ENCODE measurements around the gene SFXN4. TPM values are rescaled to one million over a fixed set of nuclear protein-coding genes. Genes with fewer than 3 reads are reported as not detected.

The SFXN4 gene
- total RNA-seq, 1 donor from 2014 or later: 16.7 TPM

DNA sequence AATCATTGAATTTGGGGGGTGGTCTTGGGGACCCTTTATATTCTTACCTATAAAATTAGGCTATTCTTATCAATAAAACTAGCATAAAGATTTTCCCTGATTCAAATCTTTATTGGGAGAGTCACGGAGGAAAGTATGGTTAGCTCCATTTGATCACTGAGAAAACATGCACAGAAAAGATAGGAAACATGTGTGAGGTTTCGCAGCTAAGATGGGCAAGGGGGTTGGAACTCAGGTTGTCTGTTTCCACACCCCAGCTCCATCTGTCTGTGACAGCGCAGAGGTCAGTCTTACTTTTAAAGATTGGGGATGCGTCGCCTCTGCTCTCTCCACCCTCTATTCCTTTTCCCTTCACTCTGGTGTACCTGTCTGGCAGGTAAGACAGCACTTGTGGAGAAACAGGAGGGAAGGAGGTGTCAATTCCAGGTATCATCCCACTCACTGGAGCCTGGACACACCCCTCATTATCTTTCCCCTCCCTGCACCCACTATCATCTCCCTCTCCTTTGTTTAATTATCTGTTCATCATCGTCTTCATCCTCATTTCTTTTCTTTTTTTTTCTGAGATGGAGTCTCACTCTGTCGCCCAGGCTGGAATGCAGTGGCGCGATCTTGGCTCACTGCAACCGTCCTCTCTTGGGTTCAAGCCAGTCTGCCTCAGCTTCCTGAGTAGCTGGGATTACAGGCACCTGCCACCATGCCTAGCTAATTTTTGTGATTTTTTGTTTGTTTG is 64.0 kb downstream of the SFXN4 start:
- Mint-ChIP-seq H3K9me3 (ENCODE audit: unreplicated experiment) (no peaks in the 10 kb centered on the region), H3K4me1 (ENCODE audit: low read depth, unreplicated experiment) (peaks cover 4% of the 10 kb centered on the region), H3K27ac (ENCODE audit: unreplicated experiment) (no peak overlapping the region), H3K36me3 (ENCODE audit: low read depth, unreplicated experiment) (peaks cover 2% of the 10 kb centered on the region), H3K27me3 (ENCODE audit: low read depth, unreplicated experiment) (peaks cover 2% of the 10 kb centered on the region), H3K4me3 (ENCODE audit: unreplicated experiment) (no peak overlapping the region)
- Histone ChIP-seq H3K27ac (ENCODE audit: low read depth, low read length) (no peak overlapping the region), H3K36me3 (ENCODE audit: insufficient read depth, low read length) (no peaks in the 10 kb centered on the region), H3K4me3 (ENCODE audit: insufficient read depth, low read depth, low read length) (no peak overlapping the region), H3K4me1 (ENCODE audit: insufficient read depth, low read length) (peaks cover 7% of the 10 kb centered on the region), H4K20me1 (ENCODE audit: insufficient read depth, low read length) (peaks cover 18% of the 10 kb centered on the region), H3K27me3 (ENCODE audit: insufficient read depth, low read length) (no peaks in the 10 kb centered on the region), H2AFZ (ENCODE audit: low read depth, low read length) (no peak overlapping the region), H3K79me2 (ENCODE audit: insufficient read depth, low read length) (peaks cover 20% of the 10 kb centered on the region), H3K4me2 (ENCODE audit: low read length) (no peak overlapping the region), H3K9me3 (ENCODE audit: insufficient read depth, low read depth, low read length) (no peaks in the 10 kb centered on the region), H3K9ac (ENCODE audit: low read length) (no peak overlapping the region)
- FAIRE-seq: no peak
- no peak for DNase-seq (ENCODE audit: low read depth)
- TF ChIP-seq, protein P1, sequence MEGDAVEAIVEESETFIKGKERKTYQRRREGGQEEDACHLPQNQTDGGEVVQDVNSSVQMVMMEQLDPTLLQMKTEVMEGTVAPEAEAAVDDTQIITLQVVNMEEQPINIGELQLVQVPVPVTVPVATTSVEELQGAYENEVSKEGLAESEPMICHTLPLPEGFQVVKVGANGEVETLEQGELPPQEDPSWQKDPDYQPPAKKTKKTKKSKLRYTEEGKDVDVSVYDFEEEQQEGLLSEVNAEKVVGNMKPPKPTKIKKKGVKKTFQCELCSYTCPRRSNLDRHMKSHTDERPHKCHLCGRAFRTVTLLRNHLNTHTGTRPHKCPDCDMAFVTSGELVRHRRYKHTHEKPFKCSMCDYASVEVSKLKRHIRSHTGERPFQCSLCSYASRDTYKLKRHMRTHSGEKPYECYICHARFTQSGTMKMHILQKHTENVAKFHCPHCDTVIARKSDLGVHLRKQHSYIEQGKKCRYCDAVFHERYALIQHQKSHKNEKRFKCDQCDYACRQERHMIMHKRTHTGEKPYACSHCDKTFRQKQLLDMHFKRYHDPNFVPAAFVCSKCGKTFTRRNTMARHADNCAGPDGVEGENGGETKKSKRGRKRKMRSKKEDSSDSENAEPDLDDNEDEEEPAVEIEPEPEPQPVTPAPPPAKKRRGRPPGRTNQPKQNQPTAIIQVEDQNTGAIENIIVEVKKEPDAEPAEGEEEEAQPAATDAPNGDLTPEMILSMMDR (IDR thresholded peaks at IDR 0.05; ENCODE audit: insufficient read depth, low read depth, low read length): no peak
- TF ChIP-seq EZH2 (IDR thresholded peaks at IDR 0.05; ENCODE audit: insufficient read depth, low read length): no peak

DNA sequence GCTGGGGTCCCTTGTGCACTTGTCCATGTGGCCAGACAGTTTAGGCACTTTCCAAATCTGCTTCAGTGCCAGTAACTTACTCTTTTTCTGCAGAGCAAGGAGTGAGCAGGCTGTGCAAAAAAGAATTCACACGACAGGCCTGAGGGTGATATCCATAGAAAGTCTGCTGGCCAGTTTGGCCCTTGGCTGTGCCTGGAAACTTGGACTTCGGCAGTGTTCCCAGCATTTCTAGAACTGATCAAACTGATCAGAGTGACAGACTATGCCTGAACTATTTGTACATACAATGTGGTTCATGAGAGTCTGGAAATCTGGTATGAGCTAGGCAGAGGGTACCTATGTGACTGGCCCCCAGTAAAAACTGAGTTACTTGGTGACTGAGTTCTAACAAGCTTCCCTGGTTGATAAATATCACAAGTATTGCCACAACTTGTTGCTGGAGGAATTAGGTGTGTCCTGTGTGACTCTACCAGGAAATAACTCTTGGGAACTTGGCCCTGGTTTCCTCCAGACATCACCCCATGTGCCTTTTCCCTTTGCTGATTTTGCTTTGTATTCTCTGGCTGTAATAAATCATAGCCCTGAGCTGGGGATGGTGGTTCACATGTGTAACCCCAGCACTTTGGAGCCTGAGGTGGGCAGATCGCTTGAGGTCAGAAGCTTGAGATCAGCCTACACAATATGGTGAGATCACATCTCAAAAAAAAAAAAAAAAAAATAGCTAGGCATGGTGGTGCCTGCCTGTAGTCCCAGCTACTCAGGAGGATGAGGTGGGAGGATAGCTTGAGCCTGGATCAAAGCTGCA is 64.9 kb downstream of the SFXN4 start:
- H3K27me3 Mint-ChIP-seq (ENCODE audit: low read depth, unreplicated experiment): peaks cover 2% of the 10 kb centered on the region
- no peak for DNase-seq (ENCODE audit: low read depth)
- peaks cover 7% of the 10 kb centered on the region for H3K4me1 ChIP-seq (ENCODE audit: insufficient read depth, low read length)
- no peak for FAIRE-seq
- H3K36me3 Mint-ChIP-seq (ENCODE audit: low read depth, unreplicated experiment): peaks cover 2% of the 10 kb centered on the region
- peaks cover 11% of the 10 kb centered on the region for H4K20me1 ChIP-seq (ENCODE audit: insufficient read depth, low read length)
- peak overlapping the region; percentile 71 for H3K27ac Mint-ChIP-seq (ENCODE audit: unreplicated experiment)
- H3K4me1 Mint-ChIP-seq (ENCODE audit: low read depth, unreplicated experiment): peaks cover 4% of the 10 kb centered on the region
- no peak overlapping the region for H3K9ac ChIP-seq (ENCODE audit: low read length)
- no peak overlapping the region for H3K27ac ChIP-seq (ENCODE audit: low read depth, low read length)
- no peak overlapping the region for H3K4me3 Mint-ChIP-seq (ENCODE audit: unreplicated experiment)
- peaks cover 4% of the 10 kb centered on the region for H3K27me3 ChIP-seq (ENCODE audit: insufficient read depth, low read length)
- peaks cover 11% of the 10 kb centered on the region for H3K79me2 ChIP-seq (ENCODE audit: insufficient read depth, low read length)
- H3K4me3 ChIP-seq (ENCODE audit: insufficient read depth, low read depth, low read length): no peak overlapping the region
- no peaks in the 10 kb centered on the region for H3K9me3 Mint-ChIP-seq (ENCODE audit: unreplicated experiment)
- TF ChIP-seq, protein P1 (IDR thresholded peaks at IDR 0.05; ENCODE audit: insufficient read depth, low read depth, low read length): no peak
- no peak for TF ChIP-seq EZH2 (IDR thresholded peaks at IDR 0.05; ENCODE audit: insufficient read depth, low read length)
- no peaks in the 10 kb centered on the region for H3K36me3 ChIP-seq (ENCODE audit: insufficient read depth, low read length)
- no peak overlapping the region for H3K4me2 ChIP-seq (ENCODE audit: low read length)
- no peaks in the 10 kb centered on the region for H3K9me3 ChIP-seq (ENCODE audit: insufficient read depth, low read depth, low read length)
- no peak overlapping the region for H2AFZ ChIP-seq (ENCODE audit: low read depth, low read length)
